ENCODE results near the gene CUZD1.
"Not testable (repeated sequence)": the region's sequence is repeated elsewhere in the genome, so short reads cannot be mapped to it uniquely, and the experiment has no call there.

Gene CUZD1, protein sequence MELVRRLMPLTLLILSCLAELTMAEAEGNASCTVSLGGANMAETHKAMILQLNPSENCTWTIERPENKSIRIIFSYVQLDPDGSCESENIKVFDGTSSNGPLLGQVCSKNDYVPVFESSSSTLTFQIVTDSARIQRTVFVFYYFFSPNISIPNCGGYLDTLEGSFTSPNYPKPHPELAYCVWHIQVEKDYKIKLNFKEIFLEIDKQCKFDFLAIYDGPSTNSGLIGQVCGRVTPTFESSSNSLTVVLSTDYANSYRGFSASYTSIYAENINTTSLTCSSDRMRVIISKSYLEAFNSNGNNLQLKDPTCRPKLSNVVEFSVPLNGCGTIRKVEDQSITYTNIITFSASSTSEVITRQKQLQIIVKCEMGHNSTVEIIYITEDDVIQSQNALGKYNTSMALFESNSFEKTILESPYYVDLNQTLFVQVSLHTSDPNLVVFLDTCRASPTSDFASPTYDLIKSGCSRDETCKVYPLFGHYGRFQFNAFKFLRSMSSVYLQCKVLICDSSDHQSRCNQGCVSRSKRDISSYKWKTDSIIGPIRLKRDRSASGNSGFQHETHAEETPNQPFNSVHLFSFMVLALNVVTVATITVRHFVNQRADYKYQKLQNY

DNA sequence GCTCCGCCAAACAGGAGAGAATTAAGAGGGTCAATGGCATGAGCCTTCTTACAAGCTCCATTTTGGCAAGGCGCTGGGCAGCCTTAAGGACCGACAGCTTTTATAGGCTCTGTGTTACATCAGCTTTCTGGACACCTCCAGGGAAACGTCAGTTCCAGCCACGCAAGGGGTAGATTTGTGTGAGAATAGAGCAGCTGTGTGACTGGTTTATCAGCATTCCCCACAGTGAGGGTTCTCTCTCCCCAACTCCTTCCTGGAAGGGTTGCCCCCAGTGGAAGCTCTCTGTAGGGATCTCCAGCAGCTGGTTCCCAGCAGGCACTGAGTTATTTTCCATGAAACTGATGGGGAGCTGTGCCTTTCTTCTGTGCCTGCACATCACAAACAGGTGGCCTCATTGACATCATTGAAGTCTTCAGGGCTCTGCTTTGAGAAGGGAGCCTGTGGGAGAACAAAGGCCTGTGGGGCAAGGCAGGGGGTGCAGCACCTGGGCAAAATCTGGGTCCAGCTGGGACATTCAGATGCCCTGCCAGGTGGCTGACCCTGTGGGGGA lies at the start of gene CUZD1:
Gene CUZD1, minus strand, starts transcription at position 75 of the 550 bp plus-strand sequence. Its CDS starts 14 bp downstream, at position 61.
- H3K9me3 Mint-ChIP-seq, result peaks cover 8% of the 10 kb centered on the region
- no peaks in the 10 kb centered on the region for H3K27me3 Mint-ChIP-seq
- H3K36me3 Mint-ChIP-seq (ENCODE audit: low read depth), result peaks cover 64% of the 10 kb centered on the region
- H3K4me1 Mint-ChIP-seq (ENCODE audit: low read depth), result no peaks in the 10 kb centered on the region
- H3K27ac Mint-ChIP-seq, result no peak within 1 kb of the TSS
- no peak within 1 kb of the TSS for H3K4me3 Mint-ChIP-seq

DNA sequence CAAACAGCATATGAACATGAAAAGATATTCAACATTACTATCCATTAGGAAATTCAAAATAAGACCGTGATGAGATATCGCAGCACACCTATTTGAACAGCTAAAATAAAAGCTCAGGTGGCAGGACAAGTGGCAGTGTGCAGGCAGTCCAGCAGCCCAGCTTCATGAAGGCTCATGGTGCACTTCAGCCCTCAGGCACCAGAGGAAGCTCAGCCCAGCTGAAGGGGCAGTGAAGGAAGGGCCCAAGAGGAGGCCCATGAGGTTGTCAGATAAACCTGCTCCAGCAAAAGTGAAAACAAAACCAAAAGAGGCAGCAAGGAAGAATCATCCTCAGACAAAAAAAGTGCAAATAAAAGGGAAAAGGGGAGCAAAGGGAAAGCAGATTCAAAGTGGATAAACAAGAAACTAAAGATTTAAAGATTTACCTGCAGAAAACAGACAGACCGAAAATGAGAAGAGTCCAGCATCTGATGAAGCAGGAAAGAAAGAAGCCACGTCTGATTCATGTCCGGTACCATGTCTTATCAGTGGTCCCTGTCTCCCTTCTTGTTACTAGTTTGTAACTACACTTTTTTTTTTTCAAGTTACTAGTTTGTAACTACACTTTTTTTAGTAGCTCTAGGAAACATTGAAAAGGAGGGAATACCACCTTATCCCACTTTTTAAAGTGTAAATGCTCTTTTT lies 48.7 kb upstream of the CUZD1 start:
- no peak overlapping the region for H3K27ac Mint-ChIP-seq
- H3K4me1 Mint-ChIP-seq (ENCODE audit: low read depth), result peaks cover 3% of the 10 kb centered on the region
- H3K36me3 Mint-ChIP-seq (ENCODE audit: low read depth), result peaks cover 8% of the 10 kb centered on the region
- no peak overlapping the region for H3K4me3 Mint-ChIP-seq
- H3K9me3 Mint-ChIP-seq, result no peaks in the 10 kb centered on the region
- H3K27me3 Mint-ChIP-seq, result no peaks in the 10 kb centered on the region

DNA sequence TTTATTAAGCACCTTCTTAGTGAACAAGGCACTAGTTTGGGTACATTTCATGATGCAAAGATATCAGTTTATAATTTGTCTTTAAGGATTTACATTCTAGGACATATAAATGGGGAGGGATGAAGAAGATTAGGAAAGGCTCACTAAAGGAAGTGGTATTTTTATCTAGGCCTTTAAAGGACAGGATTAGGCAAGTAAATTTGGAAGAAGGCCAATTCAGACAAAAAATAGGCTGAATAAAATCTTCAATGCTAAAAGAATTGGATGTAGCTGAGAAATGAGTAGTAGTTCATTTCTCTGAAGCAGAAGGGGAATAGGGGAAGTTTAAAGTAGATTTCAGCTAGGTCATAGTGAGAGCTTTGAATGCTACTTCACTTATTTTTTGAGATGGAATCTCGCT lies 38.5 kb upstream of the CUZD1 start:
- Mint-ChIP-seq H3K4me3 (no peak overlapping the region), H3K4me1 (ENCODE audit: low read depth) (peaks cover 34% of the 10 kb centered on the region), H3K27ac (no peak overlapping the region), H3K27me3 (no peaks in the 10 kb centered on the region), H3K36me3 (ENCODE audit: low read depth) (peaks cover 22% of the 10 kb centered on the region), H3K9me3 (no peaks in the 10 kb centered on the region)

DNA sequence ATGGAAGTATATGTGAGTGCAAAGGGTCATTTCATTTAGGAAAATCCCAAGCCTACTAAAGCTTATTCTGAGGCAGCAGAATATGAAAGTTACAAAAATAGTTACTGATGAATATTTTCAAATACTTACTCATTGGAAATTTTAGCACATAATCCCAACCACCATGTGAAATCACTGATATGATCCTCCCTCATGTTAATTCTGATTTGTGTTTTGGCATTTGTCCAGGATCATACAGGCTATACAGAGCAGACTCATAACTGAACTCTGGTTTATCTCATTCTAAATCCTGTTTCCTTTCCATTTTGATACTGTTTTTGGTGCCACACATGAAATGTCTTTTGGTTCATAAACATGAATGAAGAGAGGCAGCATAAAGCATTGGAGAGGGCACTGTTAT lies 37.1 kb upstream of the CUZD1 start:
- Mint-ChIP-seq H3K27me3 (no peaks in the 10 kb centered on the region), H3K27ac (peak overlapping the region; percentile 8), H3K4me1 (ENCODE audit: low read depth) (peaks cover 47% of the 10 kb centered on the region), H3K9me3 (no peaks in the 10 kb centered on the region), H3K36me3 (ENCODE audit: low read depth) (peaks cover 29% of the 10 kb centered on the region), H3K4me3 (peak overlapping the region; percentile 30)

DNA sequence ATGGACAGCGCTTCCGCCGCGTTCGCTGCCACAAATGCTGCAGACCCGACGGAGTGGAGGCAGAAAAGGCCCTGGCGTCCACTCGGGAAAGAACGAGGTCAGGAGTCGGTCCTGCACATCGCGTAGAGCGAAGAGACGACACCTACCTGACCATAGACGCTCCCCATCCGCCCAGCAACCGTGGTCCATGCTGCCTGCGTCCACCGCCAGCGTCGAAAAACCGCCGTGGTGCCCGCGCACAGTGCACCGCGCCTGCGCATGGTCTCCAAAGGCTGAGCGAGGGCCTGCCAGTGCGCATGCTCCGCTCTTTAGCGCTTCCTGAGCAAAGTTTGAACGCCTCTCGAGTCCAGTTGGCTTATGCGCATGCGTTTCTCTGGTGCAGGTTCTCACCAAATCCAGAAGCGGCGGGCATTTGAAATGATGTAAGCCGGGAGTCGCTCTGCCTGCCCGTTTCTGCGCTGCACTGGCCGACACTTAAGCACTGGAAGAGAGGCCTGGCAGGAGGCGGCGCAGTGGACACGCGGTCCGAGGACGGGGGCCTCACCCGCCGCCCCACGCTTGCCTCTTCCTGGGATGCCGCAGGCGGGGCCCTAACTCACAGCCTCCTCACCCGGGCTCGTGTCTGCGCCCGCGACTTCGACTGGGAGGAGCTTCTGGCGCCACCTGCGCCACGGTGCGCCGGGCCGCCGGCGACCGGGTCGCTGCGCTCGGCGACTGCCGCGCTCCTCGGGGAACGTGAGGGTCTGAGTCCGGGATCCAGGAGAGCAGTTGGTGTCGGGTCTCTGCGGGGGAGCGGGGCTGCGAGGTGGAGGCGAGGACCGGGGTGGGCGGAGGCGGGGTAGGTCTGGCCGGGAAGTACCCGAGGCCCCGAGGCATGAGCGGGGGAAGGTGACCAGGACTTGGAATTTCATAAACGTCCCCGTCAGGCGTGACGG lies 33.9 kb upstream of the CUZD1 start, which contains the start of gene FAM24B:
Gene FAM24B, minus strand, starts transcription at position 243 of the 935 bp plus-strand sequence. CDS start 29,066 bp downstream, outside the sequence.
- H3K4me3 Mint-ChIP-seq, result peak within 1 kb of the TSS; percentile 94
- H3K27me3 Mint-ChIP-seq, result no peaks in the 10 kb centered on the region
- peaks cover 4% of the 10 kb centered on the region for H3K9me3 Mint-ChIP-seq
- peaks cover 46% of the 10 kb centered on the region for H3K36me3 Mint-ChIP-seq (ENCODE audit: low read depth)
- H3K27ac Mint-ChIP-seq, result peak within 1 kb of the TSS; percentile 89
- peaks cover 77% of the 10 kb centered on the region for H3K4me1 Mint-ChIP-seq (ENCODE audit: low read depth)

DNA sequence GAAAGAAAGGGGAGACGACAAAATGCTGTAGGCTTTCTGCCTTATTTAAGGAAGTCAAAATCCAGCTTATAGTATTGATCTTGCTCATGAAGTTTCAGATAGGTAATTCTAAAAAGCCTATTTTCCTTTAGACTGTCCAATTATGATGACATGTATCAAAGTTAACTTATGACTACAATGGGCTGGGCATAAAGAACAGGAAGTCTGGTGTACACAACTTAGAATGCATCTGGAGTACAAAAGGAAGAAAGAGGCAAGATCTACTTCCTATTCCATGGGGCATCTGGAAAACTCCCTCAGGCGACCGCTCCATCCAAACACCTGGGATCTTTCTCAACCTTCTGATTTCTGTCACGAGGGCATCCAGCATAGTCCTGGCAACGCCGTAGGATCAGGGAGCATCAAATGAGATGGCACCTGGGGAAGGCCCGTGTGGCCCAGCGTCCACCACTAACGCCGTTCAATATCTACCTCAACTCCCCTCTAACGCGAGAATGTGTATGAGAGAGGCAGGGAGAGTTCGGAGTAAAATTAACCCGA lies 33.2 kb upstream of the CUZD1 start:
- peak overlapping the region; percentile 94 for H3K4me3 Mint-ChIP-seq
- H3K4me1 Mint-ChIP-seq (ENCODE audit: low read depth), result peaks cover 80% of the 10 kb centered on the region
- H3K9me3 Mint-ChIP-seq, result peaks cover 4% of the 10 kb centered on the region
- H3K27me3 Mint-ChIP-seq, result no peaks in the 10 kb centered on the region
- peaks cover 49% of the 10 kb centered on the region for H3K36me3 Mint-ChIP-seq (ENCODE audit: low read depth)
- peak overlapping the region; percentile 88 for H3K27ac Mint-ChIP-seq

DNA sequence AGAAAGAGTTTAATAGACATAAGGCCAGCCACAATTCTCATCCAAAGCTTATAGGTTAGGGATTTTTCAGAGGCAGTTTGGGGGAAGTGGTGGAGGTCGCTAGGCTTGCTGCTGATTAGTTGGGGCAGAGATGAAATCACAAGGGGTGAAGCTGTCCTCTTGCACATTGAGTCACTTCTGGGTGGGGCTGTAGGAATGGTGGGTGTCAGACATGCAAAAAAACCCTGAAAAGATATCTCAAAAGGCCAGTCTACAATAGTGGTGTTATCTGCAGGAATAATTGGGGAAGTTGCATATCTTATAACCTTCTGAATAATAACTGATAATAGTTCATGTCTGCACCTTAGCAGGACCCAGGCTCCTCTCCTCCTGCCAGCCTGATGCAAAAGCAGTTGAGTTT lies 31.6 kb upstream of the CUZD1 start:
- peak overlapping the region; percentile 94 for H3K4me3 Mint-ChIP-seq
- peaks cover 60% of the 10 kb centered on the region for H3K36me3 Mint-ChIP-seq (ENCODE audit: low read depth)
- peaks cover 74% of the 10 kb centered on the region for H3K4me1 Mint-ChIP-seq (ENCODE audit: low read depth)
- H3K27ac Mint-ChIP-seq, result no peak overlapping the region
- no peaks in the 10 kb centered on the region for H3K27me3 Mint-ChIP-seq
- peaks cover 9% of the 10 kb centered on the region for H3K9me3 Mint-ChIP-seq

DNA sequence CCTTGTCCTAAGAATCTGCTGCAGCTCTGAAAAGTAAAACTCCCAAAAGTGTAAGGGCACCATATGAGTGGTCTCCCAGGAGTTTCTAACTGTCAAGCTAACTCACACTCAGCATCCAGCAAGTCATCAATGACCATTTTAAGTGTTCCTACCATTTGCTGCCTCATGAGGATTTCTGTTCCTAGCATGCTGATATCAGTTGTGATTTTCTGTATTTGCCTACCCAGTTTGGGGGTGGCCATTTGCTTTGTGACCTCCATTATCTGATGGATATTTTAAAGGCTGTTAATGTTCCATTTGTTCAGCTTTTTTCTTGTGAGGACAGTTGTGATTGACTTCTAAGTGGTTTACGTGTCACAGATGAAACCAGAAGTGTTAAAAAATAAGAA lies 30.8 kb upstream of the CUZD1 start:
- H3K27me3 Mint-ChIP-seq, result no peaks in the 10 kb centered on the region
- no peak overlapping the region for H3K27ac Mint-ChIP-seq
- H3K4me3 Mint-ChIP-seq, result no peak overlapping the region
- H3K4me1 Mint-ChIP-seq (ENCODE audit: low read depth), result peaks cover 70% of the 10 kb centered on the region
- H3K9me3 Mint-ChIP-seq, result peaks cover 9% of the 10 kb centered on the region
- peaks cover 65% of the 10 kb centered on the region for H3K36me3 Mint-ChIP-seq (ENCODE audit: low read depth)

DNA sequence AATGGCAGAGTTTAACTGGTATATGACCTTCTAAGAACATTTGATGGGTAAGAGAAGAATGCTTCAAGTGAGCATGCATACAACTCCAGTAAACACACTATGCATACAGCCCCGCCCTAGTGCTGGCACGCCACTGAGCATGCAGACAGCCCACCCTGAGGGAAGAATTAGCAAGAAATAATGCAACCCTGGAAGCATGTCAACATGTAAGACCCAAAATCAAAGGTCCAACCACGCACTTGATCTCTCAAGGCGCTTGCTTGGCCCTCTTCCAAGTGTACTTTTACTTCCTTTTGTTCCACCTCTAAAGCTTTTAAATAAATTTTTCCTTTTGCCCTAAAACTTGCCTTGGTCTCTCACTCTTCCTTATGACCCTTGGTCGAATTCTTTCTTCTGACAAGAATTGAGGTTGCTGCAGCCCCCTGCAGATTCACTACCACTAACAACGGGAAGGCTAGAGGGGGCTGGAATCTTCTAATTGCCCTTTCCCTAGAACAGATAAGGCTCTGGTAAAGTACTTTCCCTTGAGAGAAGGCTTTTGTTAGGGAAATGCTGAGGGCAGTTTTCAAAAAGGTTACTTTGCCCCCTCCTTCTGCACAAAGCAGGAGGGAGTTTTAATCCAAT lies 30.3 kb upstream of the CUZD1 start:
- H3K27ac Mint-ChIP-seq, result no peak overlapping the region
- peaks cover 66% of the 10 kb centered on the region for H3K4me1 Mint-ChIP-seq (ENCODE audit: low read depth)
- no peak overlapping the region for H3K4me3 Mint-ChIP-seq
- peaks cover 65% of the 10 kb centered on the region for H3K36me3 Mint-ChIP-seq (ENCODE audit: low read depth)
- peaks cover 9% of the 10 kb centered on the region for H3K9me3 Mint-ChIP-seq
- H3K27me3 Mint-ChIP-seq, result no peaks in the 10 kb centered on the region

DNA sequence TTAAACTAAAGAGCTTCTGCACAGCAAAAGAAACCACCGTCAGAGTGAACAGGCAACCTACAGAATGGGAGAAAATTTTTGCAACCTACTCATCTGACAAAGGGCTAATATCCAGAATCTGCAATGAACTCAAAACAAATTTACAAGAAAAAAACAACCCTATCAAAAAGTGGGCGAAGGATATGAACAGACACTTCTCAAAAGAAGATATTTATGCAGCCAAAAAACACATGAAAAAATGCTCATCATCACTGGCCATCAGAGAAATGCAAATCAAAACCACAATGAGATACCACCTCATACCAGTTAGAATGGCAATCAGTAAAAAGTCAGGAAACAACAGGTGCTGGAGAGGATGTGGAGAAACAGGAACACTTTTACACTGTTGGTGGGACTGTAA lies 26.3 kb upstream of the CUZD1 start:
- Mint-ChIP-seq H3K36me3 (ENCODE audit: low read depth) (peaks cover 68% of the 10 kb centered on the region), H3K4me1 (ENCODE audit: low read depth) (peaks cover 56% of the 10 kb centered on the region), H3K9me3 (peaks cover 13% of the 10 kb centered on the region)
- not testable (repeated sequence) for H3K27ac Mint-ChIP-seq, H3K27me3 Mint-ChIP-seq, H3K4me3 Mint-ChIP-seq

DNA sequence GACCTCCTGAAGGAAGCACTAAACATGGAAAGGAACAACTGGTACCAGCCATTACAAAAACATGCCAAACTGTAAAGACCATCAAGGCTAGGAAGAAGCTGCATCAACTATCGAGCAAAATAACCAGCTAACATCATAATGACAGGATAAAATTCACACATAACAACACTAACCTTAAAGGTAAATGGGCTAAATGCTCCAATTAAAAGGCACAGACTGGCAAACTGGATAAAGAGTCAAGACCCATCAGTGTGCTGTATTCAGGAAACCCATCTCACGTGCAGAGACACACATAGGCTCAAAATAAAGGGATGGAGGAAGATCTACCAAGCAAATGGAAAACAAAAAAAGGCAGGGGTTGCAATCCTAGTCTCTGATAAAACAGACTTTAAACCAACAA lies 23.1 kb upstream of the CUZD1 start:
- Mint-ChIP-seq H3K4me1 (ENCODE audit: low read depth) (peaks cover 38% of the 10 kb centered on the region), H3K36me3 (ENCODE audit: low read depth) (peaks cover 48% of the 10 kb centered on the region)
- not testable (repeated sequence) for H3K27ac Mint-ChIP-seq, H3K9me3 Mint-ChIP-seq, H3K4me3 Mint-ChIP-seq, H3K27me3 Mint-ChIP-seq

DNA sequence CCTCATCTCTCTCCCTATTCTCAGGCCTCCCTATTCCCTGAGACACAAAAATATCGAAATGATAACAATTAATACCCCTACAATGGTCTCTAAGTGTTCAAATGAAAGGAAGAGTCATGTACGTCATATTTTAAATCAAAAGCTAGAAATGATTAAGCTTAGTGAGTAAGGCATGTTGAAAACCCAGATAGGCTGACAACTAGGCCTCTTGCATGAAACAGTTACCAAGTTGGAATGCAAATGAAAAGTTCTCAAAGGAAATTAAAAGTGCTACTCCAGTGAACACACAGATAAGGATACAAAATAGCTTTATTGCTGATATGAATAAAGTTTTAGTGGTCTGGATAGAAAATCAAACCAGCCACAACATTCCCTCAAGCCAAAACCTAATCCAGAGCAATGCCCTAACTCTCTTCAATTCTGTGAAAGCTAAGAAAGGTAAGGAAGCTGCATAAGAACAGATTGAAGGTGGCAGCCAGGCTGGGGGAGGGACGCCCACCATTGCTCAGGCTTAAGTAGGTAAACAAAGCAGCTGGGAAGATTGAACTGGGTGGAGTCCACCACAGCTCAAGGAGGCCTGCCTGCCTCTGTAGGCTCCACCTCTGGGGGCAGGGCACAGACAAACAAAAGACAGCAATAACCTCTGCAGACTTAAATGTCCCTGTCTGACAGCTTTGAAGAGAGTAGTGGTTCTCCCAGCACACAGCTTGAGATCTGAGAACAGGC lies 21.3 kb upstream of the CUZD1 start:
- H3K36me3 Mint-ChIP-seq (ENCODE audit: low read depth), result peaks cover 34% of the 10 kb centered on the region
- not testable (repeated sequence) for H3K27ac Mint-ChIP-seq, H3K9me3 Mint-ChIP-seq, H3K27me3 Mint-ChIP-seq, H3K4me3 Mint-ChIP-seq
- peaks cover 42% of the 10 kb centered on the region for H3K4me1 Mint-ChIP-seq (ENCODE audit: low read depth)

DNA sequence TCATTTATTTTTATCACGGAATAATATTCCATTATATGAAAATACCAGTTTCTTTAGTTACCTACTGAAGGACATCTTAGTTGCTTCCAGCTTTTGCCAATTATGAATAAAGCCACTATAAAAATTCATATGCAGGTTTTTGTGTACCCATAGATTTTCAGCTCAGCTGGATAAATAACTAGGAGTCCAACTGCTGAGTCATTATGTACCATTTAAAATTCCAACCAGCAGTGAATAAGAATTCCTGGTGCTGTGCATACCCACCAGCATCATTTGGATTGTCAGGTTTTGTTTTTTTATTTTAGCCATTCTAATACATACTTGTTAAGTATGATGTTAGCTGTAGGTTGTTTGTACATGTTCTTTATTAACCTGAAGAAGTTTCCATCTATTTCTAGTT lies 19.2 kb upstream of the CUZD1 start:
- Mint-ChIP-seq H3K9me3 (peaks cover 4% of the 10 kb centered on the region), H3K4me3 (no peak overlapping the region), H3K27ac (no peak overlapping the region), H3K27me3 (no peaks in the 10 kb centered on the region), H3K36me3 (ENCODE audit: low read depth) (peaks cover 25% of the 10 kb centered on the region), H3K4me1 (ENCODE audit: low read depth) (peaks cover 40% of the 10 kb centered on the region)
